Measurements from ENCODE around the gene MAP4K4.
"Not testable (repeated sequence)": the region's sequence is repeated elsewhere in the genome, so short reads cannot be mapped to it uniquely, and the experiment has no call there.

The MAP4K4 gene

DNA sequence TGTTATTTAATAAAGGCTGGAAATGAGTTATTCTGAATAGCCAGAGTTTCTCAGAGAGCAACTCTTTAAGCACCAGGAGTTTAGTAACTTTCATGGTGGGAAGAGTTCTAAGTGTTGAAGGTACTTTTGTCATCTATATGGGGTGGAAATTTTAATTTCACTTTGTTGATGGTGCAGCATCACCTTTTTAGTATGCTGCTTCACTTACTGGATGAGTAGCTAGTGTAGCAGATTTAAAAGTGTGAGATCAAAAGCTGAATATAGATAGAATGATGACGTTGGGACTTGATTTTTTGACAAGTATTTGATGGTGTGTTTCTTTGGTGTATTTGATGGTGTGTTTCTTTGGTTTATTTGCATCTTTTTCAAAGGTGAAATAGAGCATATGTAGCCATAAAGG, 47.3 kb downstream of the MAP4K4 start:
- DNase-seq = no peak

DNA sequence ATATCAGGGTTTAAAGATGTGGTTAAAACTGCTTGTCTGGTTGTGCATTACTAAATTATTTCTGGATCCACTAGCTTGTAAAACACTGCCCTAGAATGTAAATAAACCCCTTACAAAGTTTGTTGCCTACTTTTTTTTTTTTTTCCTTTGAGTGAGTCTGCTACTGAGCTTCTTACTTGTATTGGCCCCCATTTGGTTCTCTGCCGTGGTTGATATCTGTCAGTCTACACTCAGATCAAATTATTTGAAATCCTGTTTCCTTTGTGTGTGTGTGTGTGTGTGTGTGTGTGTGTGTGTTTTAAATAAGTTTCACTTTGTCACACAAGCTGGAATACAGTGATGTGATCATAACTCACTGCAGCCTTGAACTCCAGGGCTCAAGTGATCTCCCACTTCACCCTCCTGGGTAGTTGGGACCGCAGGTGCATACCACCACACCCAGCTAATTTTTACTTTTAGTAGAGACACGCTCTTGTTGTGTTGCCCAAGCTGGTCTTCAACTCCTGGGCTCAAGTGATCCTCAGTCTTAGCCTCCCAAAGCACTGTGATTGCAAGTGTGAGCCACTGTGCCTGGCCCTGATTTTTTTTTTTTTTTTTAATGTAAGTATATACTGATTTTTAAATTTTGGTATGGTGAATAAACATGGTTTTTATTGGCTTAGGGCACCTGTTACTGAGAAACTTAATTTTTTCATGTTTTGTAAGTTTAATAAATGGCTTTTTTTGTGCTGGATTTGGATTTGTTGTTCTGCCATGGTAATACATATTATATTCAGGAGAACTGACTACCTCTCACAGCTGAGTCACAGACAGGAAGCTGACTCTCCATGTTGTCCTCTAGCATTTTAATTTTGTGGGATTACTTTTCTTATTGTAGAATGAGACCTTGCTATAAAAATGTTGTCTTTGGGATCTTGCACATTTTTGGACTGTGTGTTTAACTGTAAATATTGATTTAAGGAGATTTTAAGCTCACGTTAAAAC, 48.5 kb downstream of the MAP4K4 start:
- no peak for DNase-seq

DNA sequence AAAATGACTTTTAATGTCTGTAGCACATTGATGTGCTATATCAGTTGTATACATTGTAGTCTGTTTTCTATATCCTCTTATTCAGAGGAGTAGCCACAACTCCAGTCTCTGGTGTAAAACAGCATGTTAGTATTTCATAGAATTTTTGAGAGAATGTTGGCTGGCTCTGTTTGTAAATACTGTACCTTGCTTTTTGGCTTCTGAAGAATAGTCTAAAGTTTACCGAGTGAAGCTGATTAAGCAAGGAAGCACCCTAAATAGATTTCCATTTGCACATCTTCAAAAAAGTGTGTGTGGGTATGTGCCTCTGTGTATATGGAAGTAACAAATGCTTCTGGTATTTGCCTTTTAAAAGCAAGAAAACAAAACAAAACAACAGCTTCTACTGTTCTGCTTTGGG, 50.5 kb downstream of the MAP4K4 start:
- no peak for DNase-seq

DNA sequence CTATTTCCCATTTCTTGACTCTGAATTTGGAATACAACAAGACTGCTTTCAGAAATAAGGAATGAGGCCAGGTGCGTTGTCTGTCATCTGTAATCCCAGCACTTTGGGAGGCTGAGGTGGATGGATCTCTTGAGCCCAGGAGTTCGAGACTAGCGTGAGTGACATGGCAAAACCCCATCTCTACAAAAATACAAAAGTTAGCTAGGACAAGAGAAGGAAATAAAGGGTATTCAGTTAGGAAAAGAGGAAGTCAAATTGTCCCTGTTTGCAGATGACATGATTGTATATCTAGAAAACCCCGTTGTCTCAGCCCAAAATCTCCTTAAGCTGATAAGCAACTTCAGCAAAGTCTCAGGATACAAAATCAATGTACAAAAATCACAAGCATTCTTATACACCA, 51.0 kb downstream of the MAP4K4 start:
- not testable (repeated sequence) for DNase-seq

DNA sequence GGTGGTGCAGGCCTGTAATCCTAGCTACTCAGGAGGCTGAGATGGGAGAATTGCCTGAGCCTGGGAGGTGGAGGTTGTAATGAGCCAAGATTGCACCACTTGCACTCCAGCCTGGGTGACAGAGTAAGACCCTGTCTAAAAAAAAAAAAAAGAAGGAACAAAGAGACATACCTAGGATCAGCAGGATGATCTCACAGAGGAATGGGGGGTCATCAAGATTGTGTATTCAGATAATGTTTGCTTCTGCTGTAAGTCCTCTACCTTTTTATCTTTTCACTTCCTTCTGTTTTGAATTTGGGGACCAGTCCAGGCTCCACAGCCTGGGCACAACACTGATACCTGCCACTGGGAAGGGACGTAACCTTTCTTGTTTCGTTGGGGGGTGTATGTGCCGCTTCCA, 53.2 kb downstream of the MAP4K4 start:
- DNase-seq = no peak

DNA sequence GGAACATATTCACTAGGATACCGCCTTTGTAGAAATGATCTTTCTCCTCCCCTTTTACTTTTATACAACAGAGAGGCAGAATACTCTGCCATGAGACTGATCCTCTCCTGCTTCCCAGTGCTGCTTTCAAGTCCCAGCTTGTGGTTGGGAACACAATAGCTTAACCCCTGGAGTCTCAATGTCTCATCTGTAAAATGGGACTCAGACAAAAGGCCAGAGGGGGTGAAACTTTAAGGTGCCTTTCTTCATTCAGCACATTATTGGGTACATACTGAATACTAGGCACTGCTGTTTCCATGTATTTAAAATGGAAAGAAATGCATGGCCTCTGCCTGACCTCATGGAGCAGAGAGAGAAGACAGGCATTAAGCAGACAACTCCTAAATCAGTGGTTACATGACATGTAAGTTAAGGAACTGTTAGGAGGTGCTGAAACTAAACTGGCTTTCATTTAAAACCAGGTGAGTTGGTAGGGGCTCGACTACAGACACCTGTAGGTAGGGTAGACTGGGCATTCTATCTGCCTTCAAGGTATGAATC, 53.8 kb downstream of the MAP4K4 start:
- DNase-seq = no peak

DNA sequence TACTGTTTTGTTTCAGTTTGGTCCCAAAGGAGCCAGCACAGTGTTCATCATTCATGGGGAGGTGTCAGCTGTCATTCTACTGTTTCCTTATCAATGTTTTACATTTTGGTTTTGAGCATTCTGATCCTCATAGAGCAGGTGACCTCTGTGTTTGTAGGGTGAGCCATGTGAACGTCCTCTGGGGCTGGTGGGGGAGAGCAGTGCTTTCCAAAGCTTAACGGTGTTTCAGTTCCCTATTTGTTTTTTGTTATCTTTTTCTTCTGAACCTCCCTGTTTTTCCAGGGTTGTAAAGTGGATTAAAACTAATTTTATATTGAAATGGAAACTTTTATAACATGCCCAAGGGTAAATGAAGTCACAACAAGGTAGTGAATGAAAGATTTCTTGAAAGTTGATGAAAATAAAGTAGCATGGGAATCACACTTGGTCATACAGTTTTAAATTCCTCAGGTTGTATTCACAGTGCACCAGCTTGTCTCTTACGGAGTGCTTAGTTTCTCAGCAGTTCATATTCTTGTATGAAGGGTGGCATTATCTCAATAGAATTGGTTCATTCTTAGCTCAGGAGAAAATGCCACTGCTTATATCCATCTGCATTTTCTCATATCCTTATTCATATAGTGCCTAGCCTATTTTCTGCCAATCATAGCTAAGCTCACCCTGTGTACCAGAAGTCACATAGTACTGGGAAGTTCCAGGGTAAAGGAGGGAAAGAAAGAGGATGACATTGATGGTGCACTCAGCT, 54.5 kb downstream of the MAP4K4 start:
- no peak for DNase-seq

DNA sequence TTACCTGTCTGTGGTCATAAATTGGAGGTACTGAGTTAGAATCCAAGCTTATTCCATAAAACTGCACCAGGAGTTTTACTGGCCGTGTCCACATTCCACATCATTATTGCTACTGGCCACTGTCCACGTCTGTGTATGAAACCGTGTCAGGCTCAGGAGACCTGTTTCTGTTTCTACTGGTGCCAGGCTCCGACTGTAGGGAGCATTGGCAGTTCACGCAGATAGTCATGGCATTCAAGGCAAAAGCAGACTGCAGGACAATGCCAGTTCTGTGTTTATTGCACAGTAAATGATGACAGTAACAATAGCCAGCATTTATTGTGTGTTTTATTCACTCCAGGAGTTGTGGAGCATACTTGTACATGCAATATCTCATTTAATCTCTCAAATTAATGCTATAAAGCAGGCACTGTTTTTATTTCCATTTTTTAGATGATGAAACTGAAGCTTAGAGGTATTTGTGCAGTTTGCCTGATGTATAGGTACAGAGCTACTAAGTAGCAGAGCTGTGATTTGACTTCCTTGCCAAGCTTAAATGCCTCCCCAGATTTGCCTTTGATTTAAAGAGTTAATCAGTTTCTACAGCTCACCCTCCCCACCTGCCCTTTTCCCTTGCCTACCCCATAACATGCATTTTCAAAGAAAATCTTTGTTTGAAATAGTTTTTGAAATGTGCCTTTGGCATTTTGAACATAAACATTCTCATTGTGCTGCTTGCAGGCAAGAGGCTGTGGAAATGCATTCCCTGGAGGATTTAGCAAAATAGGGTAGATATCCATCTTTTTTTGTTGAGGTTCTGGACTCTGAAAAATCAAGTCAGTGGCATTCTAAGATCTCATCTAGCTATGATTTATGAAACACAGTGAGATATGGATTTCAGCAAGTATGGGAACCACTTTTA, 55.5 kb downstream of the MAP4K4 start:
- no peak for DNase-seq

DNA sequence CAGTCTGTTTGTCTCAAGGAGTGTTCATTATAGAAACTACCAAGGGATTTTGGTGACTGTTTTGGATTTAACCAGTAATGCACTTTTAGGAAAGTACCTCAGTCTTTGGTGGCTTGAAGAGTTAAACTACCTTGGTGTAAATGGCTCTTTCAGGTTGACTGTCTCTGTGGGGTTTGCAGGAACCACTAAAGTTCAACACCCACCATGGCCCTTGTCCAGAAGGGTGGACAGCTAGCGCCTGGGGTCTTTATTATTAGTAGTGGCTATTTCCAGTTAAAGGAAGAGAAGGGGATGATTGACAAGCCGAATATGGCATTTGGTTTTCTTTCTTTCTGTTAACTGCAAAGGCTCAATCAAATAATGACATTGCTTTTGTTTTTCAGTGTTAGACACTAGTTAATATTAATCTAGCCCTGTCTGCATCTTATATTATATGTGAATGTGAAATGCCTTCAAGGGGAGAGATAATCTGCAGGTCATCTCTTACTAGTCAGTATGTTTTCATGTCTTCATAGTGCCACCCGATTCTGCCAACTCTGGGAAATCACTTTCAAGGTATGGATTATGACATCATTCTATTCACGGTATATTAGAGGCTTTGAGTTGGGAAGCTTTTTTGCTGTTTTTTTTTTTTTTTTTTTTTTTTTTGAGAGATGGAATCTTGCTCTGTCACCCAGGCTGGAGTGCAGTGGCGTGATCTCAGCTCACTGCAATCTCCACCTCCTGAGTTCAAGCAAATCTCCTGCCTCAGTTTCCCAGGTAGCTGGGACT, 56.4 kb downstream of the MAP4K4 start:
- DNase-seq = no peak

DNA sequence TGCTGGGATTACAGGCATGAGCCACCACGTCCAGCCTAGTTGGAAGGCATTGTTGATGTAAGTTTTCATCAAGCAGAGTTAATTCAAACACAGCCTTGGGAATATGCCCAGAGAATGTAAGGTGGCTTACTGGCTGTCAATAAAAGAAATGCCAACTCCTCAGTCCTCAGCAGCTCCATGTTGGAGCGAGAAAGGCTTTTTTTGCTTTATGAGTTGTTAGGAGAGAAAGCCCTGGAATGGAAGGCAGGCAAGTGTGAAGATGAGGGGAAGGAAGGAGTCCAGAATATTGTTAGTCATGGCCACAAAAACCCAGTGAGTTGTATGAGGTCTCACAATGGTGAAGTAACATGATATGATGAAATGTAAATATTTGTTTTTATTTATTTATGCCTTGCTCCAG, 57.1 kb downstream of the MAP4K4 start:
- DNase-seq = no peak

DNA sequence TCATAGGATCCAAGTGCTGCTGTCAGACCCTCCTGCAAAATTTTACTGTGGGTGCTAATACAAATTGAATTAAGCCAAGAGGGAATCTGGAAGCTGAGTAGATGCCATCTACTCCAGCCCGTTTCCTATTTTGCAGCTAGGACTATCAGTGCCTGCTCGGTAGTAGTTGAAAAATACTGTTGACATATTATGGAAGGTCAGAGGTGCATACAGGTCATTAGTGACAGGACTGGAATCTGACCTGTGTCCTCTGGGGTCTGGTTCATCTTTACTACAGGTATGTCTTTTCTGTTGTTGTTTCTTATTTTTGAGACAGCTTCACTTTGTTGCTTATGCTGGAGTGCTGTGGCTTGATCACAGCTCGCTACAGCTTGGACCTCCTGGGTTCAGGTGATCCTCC, 58.8 kb downstream of the MAP4K4 start:
- no peak for DNase-seq

DNA sequence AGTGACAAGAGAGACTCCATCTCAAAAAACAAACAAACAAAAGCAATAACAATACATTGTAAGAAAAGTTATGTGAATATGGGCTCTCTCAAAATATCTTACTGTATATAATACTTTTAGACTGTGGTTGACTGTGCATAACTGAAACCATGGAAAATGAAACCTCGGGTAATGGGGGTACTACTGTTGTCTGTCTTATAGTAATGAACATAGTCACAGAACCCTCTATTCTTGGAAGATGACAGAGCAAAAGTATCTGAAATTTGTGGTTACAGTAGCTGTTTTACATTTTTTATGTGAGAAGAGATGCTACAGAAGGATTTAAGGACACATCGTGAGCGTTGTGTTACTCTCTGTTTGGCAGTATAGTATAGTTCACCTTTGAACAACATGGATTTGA, 60.5 kb downstream of the MAP4K4 start:
- no peak for DNase-seq

DNA sequence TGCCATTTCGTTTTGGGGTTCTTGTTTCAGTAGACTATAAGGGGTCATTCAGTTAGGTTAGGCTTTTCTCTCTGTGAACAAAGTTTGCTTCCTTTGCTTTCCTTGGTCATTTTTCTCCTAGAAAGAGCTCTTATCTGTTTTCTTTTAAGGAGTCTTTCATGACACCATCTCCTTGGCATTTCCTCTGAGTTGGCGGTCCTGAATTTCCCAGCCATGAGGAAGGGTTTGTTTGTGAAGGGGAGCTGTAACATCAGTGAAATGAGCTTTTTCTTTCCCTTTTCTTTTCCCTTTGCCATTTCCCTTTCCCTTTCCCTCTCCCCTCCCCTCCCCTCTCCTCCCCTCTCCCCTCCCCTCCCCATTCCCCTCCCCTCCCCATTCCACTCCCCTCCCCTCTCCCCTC, 61.7 kb downstream of the MAP4K4 start:
- DNase-seq = no peak

DNA sequence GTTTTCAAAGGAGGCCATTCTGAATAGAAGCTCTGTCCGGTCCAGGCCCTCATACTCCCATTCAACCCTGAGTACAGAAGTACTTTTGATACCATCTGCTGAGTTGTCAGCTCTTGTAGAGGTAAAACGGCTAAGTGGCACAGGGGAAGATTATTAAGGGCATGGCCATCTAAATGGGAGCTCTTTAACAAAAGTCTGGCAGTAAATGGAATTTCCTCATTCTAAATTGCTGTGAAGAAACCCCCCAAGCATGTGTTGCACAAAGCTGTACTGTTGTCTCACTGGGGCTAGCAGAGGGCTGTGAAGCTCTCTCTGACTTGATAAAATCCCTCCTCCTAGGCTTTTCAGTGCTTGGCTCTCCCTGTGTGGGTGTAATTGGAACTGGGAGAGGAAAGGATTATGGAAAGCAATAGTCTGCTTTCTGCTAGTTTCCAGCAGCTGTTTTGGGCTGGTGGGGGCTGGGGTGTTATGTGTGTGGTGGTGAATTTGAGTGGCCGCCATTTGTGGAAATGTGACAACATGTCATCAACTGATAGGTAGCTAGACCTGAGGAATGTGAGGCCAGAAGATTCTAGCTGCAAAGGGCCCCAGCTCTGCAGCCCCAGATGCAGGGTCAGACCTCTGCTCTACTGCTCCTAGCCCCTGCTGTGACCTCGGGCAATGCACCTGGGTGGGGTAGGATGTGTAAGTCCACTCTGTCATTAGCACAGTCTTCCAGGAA, 65.1 kb downstream of the MAP4K4 start:
- DNase-seq = peak; percentile 43

DNA sequence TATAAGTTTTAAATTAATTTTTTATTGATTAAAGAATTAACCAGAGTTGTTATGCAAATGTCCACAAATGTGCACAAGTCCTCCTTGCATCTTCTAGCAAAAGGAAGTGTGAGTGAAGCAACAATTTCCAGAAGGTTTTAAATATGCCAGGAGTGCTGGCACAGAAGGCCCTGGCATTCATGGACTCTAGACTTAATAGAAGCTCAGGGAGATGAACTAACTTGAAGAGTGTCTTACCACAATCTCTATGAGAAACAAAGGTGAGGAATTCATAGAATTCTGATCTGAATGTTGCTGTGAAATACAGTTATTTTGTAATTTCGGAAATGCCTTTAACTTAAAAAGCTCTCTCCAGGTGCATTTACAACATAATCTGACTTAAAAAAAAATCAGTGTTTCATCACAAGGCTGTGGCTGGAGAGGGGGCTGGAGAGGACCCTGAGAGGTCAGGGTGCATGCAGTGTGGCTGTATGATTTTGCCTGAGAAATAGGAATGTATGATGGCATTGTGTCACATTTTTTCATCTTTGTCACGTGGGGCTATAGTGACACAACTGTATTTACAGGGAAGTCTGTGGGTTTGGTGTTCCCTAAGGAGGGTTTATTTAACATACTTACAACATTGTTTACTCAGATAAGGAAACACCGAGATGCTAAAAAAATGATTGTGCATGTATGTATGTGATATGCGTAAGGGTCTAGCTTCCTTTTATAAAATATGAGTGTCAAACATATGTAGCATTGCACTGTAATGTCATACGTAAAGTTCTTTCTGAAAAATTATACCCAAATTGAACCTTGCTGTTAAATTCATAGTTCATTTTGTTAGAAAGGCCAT, 66.2 kb downstream of the MAP4K4 start:
- no peak for DNase-seq

DNA sequence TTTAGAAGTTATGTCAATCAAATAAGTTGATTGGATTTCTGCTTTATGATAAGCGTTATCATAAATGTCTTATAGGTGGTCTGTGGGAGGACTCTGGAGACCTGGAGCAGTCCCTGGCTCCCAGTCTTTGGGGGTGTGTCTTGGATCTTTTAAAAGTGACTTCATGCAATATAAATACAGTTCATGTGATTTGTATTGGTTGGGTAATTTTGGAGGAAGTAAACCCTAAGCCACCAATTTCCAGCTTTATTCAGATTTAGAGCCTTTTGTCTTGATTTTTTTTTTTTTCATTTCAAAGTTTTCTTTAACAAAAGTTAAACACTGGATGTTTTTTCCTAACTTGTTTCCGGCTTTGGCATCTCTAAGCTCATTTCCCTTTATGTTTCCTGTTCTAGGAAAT, 68.8 kb downstream of the MAP4K4 start:
- no peak for DNase-seq

DNA sequence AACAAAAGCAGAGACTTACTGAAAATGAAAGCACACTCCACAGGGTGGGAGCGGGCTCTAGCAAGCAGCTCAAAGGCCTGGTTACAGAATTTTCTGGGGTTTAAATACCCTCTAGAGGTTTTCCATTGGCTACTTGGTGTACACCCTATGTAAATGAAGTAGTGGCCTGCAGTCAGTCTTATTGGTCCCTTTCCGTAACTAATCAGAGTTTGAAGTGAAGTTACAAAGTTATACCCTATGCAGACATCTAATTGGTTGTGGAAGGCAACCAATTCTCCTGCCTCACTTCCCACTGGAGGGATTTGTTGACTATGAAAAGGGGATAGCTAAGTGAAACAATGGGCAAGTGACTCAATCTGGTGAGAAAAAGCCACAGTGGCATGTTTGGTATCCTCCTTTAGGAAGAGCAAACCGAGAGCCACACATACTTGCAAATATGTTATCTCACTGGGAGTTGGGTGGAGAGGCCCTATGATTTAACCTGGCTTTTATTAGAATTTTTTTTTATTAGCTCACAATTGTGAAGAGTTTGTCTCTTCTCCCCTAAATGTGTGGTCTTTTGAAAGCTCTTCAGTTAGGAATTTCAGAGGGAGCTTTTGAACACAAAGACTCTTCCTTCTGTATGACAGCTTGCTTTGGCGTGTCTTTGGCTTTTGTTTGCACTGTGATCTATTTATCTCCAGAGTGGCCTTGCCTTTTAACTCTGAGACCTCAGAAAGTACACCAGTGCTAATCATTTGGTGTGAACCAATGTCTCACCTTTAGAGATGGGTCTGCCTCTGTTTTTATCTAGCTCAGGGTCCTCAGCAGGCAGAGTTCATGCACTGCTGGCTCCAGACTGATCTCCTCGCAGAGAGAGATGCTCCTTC, 69.6 kb downstream of the MAP4K4 start:
- no peak for DNase-seq

DNA sequence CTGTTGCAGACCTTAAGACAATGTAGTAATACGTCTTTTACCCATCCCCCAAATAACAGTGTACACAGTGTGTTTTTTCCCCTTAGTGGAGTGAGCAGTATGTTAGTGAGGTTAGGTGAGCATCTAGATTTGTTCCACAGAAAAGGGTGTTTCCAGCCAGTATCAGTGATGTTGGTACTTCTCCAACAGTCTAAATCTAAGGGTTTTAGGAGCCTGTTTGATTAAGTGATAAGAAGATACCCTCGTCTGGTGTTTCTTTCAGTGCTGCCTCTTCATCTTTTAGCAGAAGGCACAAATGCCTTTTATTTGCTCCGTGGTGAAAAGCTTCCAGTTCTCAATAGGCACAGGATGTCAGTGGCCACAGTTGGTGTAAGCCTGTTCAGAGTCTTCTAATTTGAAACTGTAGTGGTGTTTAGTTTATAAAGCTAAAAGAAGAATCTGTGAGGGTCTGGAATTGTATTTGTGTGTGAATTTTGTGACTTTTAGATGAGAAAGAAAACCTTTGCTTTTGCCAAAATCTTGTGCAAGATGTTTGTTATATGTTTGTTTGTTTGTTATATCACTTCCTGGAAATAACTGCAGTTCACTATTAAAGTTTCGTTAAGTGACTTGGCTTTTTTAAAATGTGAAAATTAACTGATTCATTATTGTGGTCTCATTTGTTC, 71.2 kb downstream of the MAP4K4 start:
- no peak for DNase-seq

DNA sequence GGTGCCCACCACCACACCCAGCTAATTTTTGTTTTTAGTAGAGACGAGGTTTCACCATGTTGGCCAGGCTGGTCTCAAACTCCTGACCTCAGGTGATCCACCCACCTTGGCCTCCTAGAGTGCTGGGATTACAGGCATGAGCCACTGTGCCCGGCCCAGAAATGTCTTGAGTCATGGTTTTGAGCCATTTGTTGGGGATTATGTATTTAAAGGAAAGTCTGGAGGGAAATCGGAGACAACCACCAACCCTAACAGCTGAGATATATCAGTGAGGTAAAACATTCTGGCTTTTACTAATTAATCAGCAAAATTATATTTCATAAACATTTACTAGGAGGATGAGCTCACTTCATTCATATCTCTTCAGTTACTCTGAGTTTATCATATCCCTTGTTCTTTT, 72.2 kb downstream of the MAP4K4 start:
- not testable (repeated sequence) for DNase-seq
